ENCODE results near the gene PLP1. TPM values are rescaled to one million over a fixed set of nuclear protein-coding genes. Genes with fewer than 3 reads are reported as not detected.

Gene PLP1
- total and polyA plus RNA-seq, 9 of the 15 experiments (the other 6 are each of a cell fraction or from before 2014, with no cell fraction given): not detected

DNA sequence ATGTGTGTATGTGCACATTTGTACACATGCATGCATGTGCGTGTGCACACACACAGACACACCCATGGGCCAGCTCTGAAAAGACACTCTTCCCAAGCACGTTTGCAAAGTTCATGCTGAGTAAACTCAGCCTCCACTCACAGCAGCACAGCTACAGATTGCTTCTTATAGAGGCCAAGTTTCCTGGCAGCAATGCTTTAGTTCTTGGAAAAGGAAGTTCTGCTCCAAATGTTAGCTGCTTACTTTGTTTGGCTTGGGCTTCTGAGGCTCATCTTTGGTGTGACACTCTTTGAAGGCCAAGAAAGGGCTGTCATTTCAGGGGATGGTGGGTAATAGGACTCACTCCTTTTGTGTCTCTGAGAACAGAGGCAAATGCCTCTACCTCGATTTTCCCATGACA lies 6.6 kb downstream of the PLP1 start:
- ChIA-PET POLR2A (no interaction called here), CTCF (ENCODE audit: low intra/inter-chr PET ratio) (no interaction called here)
- in situ Hi-C loops (cut with MboI): no loop called here
- no peak overlapping the region for H3K27ac ChIP-seq (ENCODE audit: extremely low read depth, low read depth, low read length)
- H3K36me3 ChIP-seq (ENCODE audit: control insufficient read depth, insufficient read depth, low read length): no peaks in the 10 kb centered on the region
- TF ChIP-seq, protein P1, sequence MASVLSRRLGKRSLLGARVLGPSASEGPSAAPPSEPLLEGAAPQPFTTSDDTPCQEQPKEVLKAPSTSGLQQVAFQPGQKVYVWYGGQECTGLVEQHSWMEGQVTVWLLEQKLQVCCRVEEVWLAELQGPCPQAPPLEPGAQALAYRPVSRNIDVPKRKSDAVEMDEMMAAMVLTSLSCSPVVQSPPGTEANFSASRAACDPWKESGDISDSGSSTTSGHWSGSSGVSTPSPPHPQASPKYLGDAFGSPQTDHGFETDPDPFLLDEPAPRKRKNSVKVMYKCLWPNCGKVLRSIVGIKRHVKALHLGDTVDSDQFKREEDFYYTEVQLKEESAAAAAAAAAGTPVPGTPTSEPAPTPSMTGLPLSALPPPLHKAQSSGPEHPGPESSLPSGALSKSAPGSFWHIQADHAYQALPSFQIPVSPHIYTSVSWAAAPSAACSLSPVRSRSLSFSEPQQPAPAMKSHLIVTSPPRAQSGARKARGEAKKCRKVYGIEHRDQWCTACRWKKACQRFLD (CRISPR knock-in tag; IDR thresholded peaks at IDR 0.05): no peak
- TF ChIP-seq TAF7 (tag; IDR thresholded peaks at IDR 0.05): no peak
- no peak for TF ChIP-seq PHF8 (IDR thresholded peaks at IDR 0.05; ENCODE audit: borderline replicate concordance, low read length)
- TF ChIP-seq, protein P2, sequence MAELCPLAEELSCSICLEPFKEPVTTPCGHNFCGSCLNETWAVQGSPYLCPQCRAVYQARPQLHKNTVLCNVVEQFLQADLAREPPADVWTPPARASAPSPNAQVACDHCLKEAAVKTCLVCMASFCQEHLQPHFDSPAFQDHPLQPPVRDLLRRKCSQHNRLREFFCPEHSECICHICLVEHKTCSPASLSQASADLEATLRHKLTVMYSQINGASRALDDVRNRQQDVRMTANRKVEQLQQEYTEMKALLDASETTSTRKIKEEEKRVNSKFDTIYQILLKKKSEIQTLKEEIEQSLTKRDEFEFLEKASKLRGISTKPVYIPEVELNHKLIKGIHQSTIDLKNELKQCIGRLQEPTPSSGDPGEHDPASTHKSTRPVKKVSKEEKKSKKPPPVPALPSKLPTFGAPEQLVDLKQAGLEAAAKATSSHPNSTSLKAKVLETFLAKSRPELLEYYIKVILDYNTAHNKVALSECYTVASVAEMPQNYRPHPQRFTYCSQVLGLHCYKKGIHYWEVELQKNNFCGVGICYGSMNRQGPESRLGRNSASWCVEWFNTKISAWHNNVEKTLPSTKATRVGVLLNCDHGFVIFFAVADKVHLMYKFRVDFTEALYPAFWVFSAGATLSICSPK (IDR thresholded peaks at IDR 0.05; ENCODE audit: borderline replicate concordance): no peak
- no peak for TF ChIP-seq HMG20A (CRISPR knock-in tag; conservative IDR thresholded peaks at IDR 0.05)
- TF ChIP-seq HMBOX1 (IDR thresholded peaks at IDR 0.05): no peak
- no peak for TF ChIP-seq STAT5A (IDR thresholded peaks at IDR 0.05; ENCODE audit: borderline replicate concordance, low read length)
- TF ChIP-seq GTF2E2 (tag; IDR thresholded peaks at IDR 0.05): no peak
- no peak for TF ChIP-seq MYC (IDR thresholded peaks at IDR 0.05; ENCODE audit: low read depth, low read length)
- no peak for TF ChIP-seq MYC (CRISPR knock-in tag; IDR thresholded peaks at IDR 0.05; ENCODE audit: borderline replicate concordance, low read depth)
- no peak for TF ChIP-seq ZNF197 (CRISPR knock-in tag; IDR thresholded peaks at IDR 0.05; ENCODE audit: low read depth)
- no peak for TF ChIP-seq ETS2 (tag; IDR thresholded peaks at IDR 0.05; ENCODE audit: borderline replicate concordance, poor library complexity, severe bottlenecking)
- TF ChIP-seq TGIF2 (CRISPR knock-in tag; IDR thresholded peaks at IDR 0.05): no peak
- no peak for TF ChIP-seq HNRNPLL (IDR thresholded peaks at IDR 0.05; ENCODE audit: low read depth, low read length, poor library complexity, severe bottlenecking)
- TF ChIP-seq SMAD2 (IDR thresholded peaks at IDR 0.05; ENCODE audit: low read depth, low read length): no peak
- TF ChIP-seq PURB (CRISPR knock-in tag; IDR thresholded peaks at IDR 0.05; ENCODE audit: low read depth): no peak
- no peak for TF ChIP-seq ETV1 (tag; conservative IDR thresholded peaks at IDR 0.05; ENCODE audit: low read depth)
- TF ChIP-seq FOXJ2 (tag; IDR thresholded peaks at IDR 0.05): no peak
- no peak for TF ChIP-seq POLR3A (IDR thresholded peaks at IDR 0.05; ENCODE audit: borderline replicate concordance, extremely low read depth, insufficient read depth, insufficient read length)
- no peak for TF ChIP-seq HMGN3 (IDR thresholded peaks at IDR 0.05; ENCODE audit: borderline replicate concordance, extremely low read depth, insufficient read length, low read depth, low read length)
- WGBS (ENCODE audit: insufficient coverage, low coverage, missing lambda C conversion rate): 0% methylated on average over 3 of the region's 3 CpGs
- no peaks in the 10 kb centered on the region for H3K9me3 ChIP-seq (replicated peaks; ENCODE audit: control insufficient read depth, insufficient read depth, low read depth, low read length)
- peaks cover 0 to 12% of the 10 kb centered on the region in 2 experiments; a peak in 2 of 5 replicates for H3K27me3 ChIP-seq (ENCODE audit: control insufficient read depth in 2 of 2, insufficient read depth in 2 of 2, low read length in 2 of 2)
- BruUV-seq (replicated peaks): no TSS peak
- H3K4me3 ChIP-seq: no peak overlapping the region
- DNase-seq (ENCODE audit: extremely low read depth in 1 of 4, low spot score in 3 of 4) (no peak), ATAC-seq (no peak), FAIRE-seq (no peak)
- no peaks in the 10 kb centered on the region for H3K79me2 ChIP-seq (ENCODE audit: control insufficient read depth, insufficient read depth, low read length)
- H4K20me1 ChIP-seq (replicated peaks; ENCODE audit: control insufficient read depth, insufficient read depth, low read length): no peaks in the 10 kb centered on the region
- H3K9ac ChIP-seq (ENCODE audit: insufficient read depth in 1 of 2, low read depth in 2 of 2, low read length in 2 of 2): no peak overlapping the region
- no peak overlapping the region for H2AFZ ChIP-seq (ENCODE audit: low read depth, low read length)
- H3K4me1 ChIP-seq (replicated peaks in 1 of 2; ENCODE audit: control insufficient read depth in 2 of 2, insufficient read depth in 2 of 2, low read length in 2 of 2): no peaks in the 10 kb centered on the region
- no peak overlapping the region for H3K4me2 ChIP-seq (ENCODE audit: insufficient read depth, low read length)
- no peaks in the 10 kb centered on the region for H3K9me1 ChIP-seq (ENCODE audit: control insufficient read depth, insufficient read depth, low read length)
- intact Hi-C loops (cut with micrococcal nuclease): no loop called here
